GM12864 (cell line): ENCODE data around the gene STK39.

Source experiments
- DNase-seq: peaks from one replicate; pipeline ENCODE4 v3.0.0-alpha.2; 2011; ENCODE audit warnings: low read depth
- H3K4me3 ChIP-seq: 2 replicates; pipeline ENCODE4 v1.5.1; 2011; ENCODE audit warnings: mild to moderate bottlenecking, low read depth, low read length, control low read depth
- CTCF ChIP-seq: IDR thresholded peaks from 2 replicates; pipeline ENCODE4 v1.5.1; 2011; ENCODE audit warnings: low read depth, mild to moderate bottlenecking, moderate library complexity, low read length, control low read depth, inconsistent platforms; ENCODE audit errors: missing control alignments

STK39 gene

DNA sequence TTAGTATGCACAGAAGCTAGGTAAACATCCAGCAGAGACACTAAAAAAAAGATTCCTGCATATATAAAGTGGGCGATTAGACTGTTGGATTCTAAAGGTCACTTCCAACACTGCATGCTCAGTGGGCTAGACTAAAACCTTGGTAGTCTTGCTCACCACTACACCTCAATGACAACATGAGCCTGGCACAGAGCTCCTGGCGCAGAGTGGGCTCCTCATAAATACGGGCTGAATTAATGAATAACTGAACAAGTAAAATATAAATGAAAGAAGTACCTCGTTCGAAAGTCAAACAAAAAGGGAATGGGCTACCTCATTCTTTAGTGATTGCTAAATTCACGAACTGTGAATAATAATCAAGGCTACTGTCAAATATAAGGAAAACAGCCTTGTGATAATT, 185.3 kb downstream of the STK39 start:
- TF ChIP-seq CTCF, result no peak
- H3K4me3 ChIP-seq, result no peak overlapping the region
- no peak for DNase-seq

GRCh38 chr2:168060986-168061750, 186.2 kb downstream of the STK39 start:
- H3K4me3 ChIP-seq, result no peak overlapping the region
- TF ChIP-seq CTCF, result no peak
- no peak for DNase-seq

DNA sequence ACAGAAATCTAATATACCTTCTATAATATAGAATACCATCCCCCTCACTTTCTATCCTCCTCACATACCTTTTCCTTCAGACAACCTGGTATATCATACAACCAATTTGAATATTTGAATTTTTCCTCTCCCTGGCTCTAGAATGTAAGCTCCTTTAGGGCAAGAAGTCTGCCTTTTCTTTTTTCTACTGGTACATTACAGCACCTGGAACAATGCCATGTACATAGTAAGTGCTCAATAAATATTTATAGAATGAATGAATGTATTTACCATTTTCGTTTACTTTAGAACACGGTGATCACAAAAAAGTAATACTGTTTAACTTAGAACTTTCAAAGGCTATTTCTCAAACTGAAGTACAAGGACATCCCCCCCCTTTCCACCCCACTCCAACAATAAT, 187.6 kb downstream of the STK39 start:
- TF ChIP-seq CTCF, result no peak
- H3K4me3 ChIP-seq, result no peak overlapping the region
- no peak for DNase-seq

DNA sequence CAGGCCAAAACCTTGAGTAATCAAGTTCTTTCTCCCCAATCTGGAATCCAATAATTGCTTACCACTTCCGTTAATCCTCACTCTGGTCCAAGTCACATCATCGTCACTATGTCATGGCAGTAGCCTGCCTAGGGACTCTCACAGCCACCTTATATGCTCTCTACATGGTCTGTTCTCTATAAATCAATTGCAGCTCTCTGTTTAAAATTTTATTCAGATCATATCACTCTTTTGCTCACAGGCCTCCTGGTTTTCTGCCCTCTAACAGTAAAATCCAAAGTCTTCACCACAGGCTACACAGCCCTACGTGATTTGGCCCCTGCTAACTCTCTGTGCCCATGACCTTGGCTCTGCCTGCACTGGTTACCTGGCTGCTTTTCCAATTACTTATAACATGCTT, 188.7 kb downstream of the STK39 start:
- H3K4me3 ChIP-seq, result no peak overlapping the region
- DNase-seq, result no peak
- TF ChIP-seq CTCF, result no peak

DNA sequence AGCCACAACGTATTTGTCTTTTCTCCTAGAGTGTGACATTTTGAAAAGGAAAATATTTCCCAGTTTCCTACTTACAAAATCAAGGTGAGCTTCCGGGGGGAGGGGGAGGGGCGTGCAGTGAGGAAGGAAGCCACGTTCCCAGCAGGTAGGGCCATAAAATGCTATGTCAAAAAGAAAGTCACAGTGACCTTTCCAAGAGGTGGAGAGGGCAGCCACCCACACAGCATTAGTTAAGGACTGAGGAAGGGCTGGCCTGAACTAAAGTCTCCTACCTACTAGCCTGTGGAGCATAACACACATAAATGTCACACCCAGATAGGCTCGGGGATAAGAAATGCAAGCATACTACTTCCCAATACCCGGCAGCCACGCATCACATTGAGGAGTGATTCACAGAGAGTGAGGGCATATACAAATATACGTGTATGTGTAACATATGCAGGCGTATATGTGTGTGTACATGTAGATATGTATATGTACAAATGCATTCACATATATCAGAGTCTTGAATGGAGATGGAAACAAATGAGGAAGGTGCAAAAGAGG, 191.1 kb downstream of the STK39 start:
- TF ChIP-seq CTCF, result no peak
- no peak for DNase-seq
- no peak overlapping the region for H3K4me3 ChIP-seq

DNA sequence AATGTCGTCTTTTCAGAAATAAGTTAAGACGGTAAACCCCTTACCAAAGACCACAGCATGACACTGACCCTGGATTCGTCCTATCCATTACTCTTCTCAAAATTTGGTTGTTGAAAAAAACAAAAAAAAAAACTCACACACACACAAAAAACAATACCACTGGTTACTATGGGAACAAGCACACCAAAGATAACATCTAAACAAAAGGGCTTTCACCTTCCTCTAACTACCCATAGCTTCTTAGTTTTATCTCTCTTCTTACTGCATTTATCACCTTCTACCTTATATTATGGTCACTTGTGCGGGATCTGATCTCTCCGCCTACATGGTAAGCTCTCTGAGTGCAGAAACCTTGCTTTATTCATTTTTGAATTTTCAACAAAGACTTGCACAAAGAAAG, 192.7 kb downstream of the STK39 start:
- DNase-seq, result no peak
- no peak for TF ChIP-seq CTCF
- H3K4me3 ChIP-seq, result no peak overlapping the region

DNA sequence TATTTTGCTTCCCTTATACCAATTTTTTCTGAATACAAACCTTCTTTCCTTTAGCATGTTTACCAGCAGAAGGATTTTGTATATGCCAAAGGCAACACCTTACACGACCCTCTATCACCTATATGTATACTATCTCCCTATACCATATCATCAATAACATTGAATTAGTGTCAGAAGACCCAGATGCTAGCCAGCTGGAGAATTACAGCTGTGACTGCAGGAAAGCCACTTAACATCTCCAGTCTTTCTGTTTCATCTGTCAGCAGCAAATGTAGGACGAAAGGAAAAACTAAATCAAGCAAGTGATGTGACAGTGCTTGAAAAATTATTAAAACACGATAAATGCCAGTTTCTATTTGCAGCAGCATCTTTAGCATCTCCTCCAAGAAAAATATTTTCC, 193.7 kb downstream of the STK39 start:
- no peak for TF ChIP-seq CTCF
- no peak for DNase-seq
- H3K4me3 ChIP-seq, result no peak overlapping the region
